ENCODE measurements around the gene CCM2L. TPM values are rescaled to one million over a fixed set of nuclear protein-coding genes. Genes with fewer than 3 reads are reported as not detected.
A peak's percentile ranks its signal among the peaks of the same experiment; 100 is the strongest.

The CCM2L gene
- total and polyA plus RNA-seq, 9 of the 15 experiments (the other 6 are each of a cell fraction or from before 2014, with no cell fraction given), result 0.04 TPM; not detected in 8

GRCh38 chr20:32036716-32037485 is 26.7 kb downstream of the CCM2L start (continued):
- TF ChIP-seq ZSCAN32 (CRISPR knock-in tag; IDR thresholded peaks at IDR 0.05) (peak; percentile 95), MCM2 (IDR thresholded peaks at IDR 0.05; ENCODE audit: low read depth) (no peak), ADNP (tag; IDR thresholded peaks at IDR 0.05) (no peak), FOXP1 (CRISPR knock-in tag; IDR thresholded peaks at IDR 0.05) (no peak), YBX1 (IDR thresholded peaks at IDR 0.05) (no peak), FOSL1 (tag; conservative IDR thresholded peaks at IDR 0.05) (peak; percentile 5; the same call in 1 of the 2 replicates), BDP1 (IDR thresholded peaks at IDR 0.05; ENCODE audit: insufficient read depth, insufficient read length) (no peak), ZFP1 (CRISPR knock-in tag; IDR thresholded peaks at IDR 0.05) (no peak), XRCC4 (IDR thresholded peaks at IDR 0.05; ENCODE audit: extremely low read depth, insufficient read depth, insufficient read length) (no peak), ZBTB8A (IDR thresholded peaks at IDR 0.05; ENCODE audit: partially characterized antibody) (no peak), NRF1 (conservative IDR thresholded peaks at IDR 0.05 in 1 of 2, IDR thresholded peaks at IDR 0.05 in 1 of 2) (no peak), JUN (IDR thresholded peaks at IDR 0.05; ENCODE audit: borderline replicate concordance, low read depth, low read length) (0 out of 2 replicates have a peak, but pooled peaks have one; percentile 39), JUN (CRISPR knock-in tag; IDR thresholded peaks at IDR 0.05; ENCODE audit: borderline replicate concordance) (no peak), ZNF699 (CRISPR knock-in tag; IDR thresholded peaks at IDR 0.05; ENCODE audit: insufficient replicate concordance) (no peak), ZFP36 (IDR thresholded peaks at IDR 0.05; ENCODE audit: low read depth, low read length, partially characterized antibody) (peak; percentile 6), RBM14 (IDR thresholded peaks at IDR 0.05; ENCODE audit: borderline replicate concordance, insufficient read depth, low read depth, low read length) (no peak), BCOR (IDR thresholded peaks at IDR 0.05) (no peak), HOMEZ (CRISPR knock-in tag; IDR thresholded peaks at IDR 0.05) (no peak), MEF2A (IDR thresholded peaks at IDR 0.05; ENCODE audit: control insufficient read depth, low read depth, low read length) (no peak), SMAD1 (IDR thresholded peaks at IDR 0.05; ENCODE audit: low read depth, low read length, partially characterized antibody) (no peak), POLR2G (IDR thresholded peaks at IDR 0.05; ENCODE audit: low read depth, low read length) (no peak), NFXL1 (CRISPR knock-in tag; IDR thresholded peaks at IDR 0.05) (no peak), SMARCE1 (IDR thresholded peaks at IDR 0.05) (no peak), TCFL5 (CRISPR knock-in tag; conservative IDR thresholded peaks at IDR 0.05) (no peak), KLF6 (CRISPR knock-in tag; IDR thresholded peaks at IDR 0.05; ENCODE audit: borderline replicate concordance) (0 out of 2 replicates have a peak, but pooled peaks have one; percentile 3), SMAD4 (CRISPR knock-in tag; conservative IDR thresholded peaks at IDR 0.05) (no peak), TCF15 (CRISPR knock-in tag; IDR thresholded peaks at IDR 0.05) (no peak), BRF2 (IDR thresholded peaks at IDR 0.05; ENCODE audit: borderline replicate concordance, insufficient read depth, insufficient read length) (no peak)

Measured in K562 (cell line).